ENCODE measurements around the gene PTTG1IP. TPM values are rescaled to one million over a fixed set of nuclear protein-coding genes. Genes with fewer than 3 reads are reported as not detected.
"Not testable (repeated sequence)": the region's sequence is repeated elsewhere in the genome, so short reads cannot be mapped to it uniquely, and the experiment has no call there.

PTTG1IP gene
- total RNA-seq, 1 experiment from 2014 or later = 445 TPM

- Histone ChIP-seq H3K27me3 (no peaks in the 10 kb centered on the region), H3K4me3 (no peak overlapping the region), H3K36me3 (no peaks in the 10 kb centered on the region), H3K9me3 (no peaks in the 10 kb centered on the region)
- no peak for DNase-seq
These were observed 16.9 kb upstream of the PTTG1IP start for GRCh38 chr21:44890338-44890931.

GRCh38 chr21:44889625-44890337 is 16.3 kb upstream of the PTTG1IP start:
- H3K27me3 ChIP-seq = no peaks in the 10 kb centered on the region
- no peak overlapping the region for H3K4me3 ChIP-seq
- H3K9me3 ChIP-seq = no peaks in the 10 kb centered on the region
- H3K36me3 ChIP-seq = no peaks in the 10 kb centered on the region
- DNase-seq = no peak

GRCh38 chr21:44888581-44889550 is 15.4 kb upstream of the PTTG1IP start:
- Histone ChIP-seq H3K4me3 (no peak overlapping the region), H3K36me3 (no peaks in the 10 kb centered on the region), H3K9me3 (no peaks in the 10 kb centered on the region), H3K27me3 (no peaks in the 10 kb centered on the region)
- DNase-seq = no peak

GRCh38 chr21:44887807-44888580 is 14.5 kb upstream of the PTTG1IP start:
- no peak for DNase-seq
- Histone ChIP-seq H3K4me3 (no peak overlapping the region), H3K27me3 (no peaks in the 10 kb centered on the region), H3K9me3 (no peaks in the 10 kb centered on the region), H3K36me3 (no peaks in the 10 kb centered on the region)

GRCh38 chr21:44887126-44887806 is 13.8 kb upstream of the PTTG1IP start:
- H3K36me3 ChIP-seq = no peaks in the 10 kb centered on the region
- DNase-seq = no peak
- no peaks in the 10 kb centered on the region for H3K27me3 ChIP-seq
- no peaks in the 10 kb centered on the region for H3K9me3 ChIP-seq
- no peak overlapping the region for H3K4me3 ChIP-seq

GRCh38 chr21:44886113-44887075 is 12.9 kb upstream of the PTTG1IP start:
- DNase-seq = no peak
- no peak overlapping the region for H3K4me3 ChIP-seq
- H3K9me3 ChIP-seq = no peaks in the 10 kb centered on the region
- no peaks in the 10 kb centered on the region for H3K36me3 ChIP-seq
- no peaks in the 10 kb centered on the region for H3K27me3 ChIP-seq

GRCh38 chr21:44885615-44886014 is 12.1 kb upstream of the PTTG1IP start:
- Histone ChIP-seq H3K36me3 (no peaks in the 10 kb centered on the region), H3K9me3 (no peaks in the 10 kb centered on the region), H3K4me3 (no peak overlapping the region), H3K27me3 (no peaks in the 10 kb centered on the region)
- no peak for DNase-seq

GRCh38 chr21:44884097-44884496 is 10.6 kb upstream of the PTTG1IP start:
- DNase-seq = no peak
- H3K36me3 ChIP-seq = no peaks in the 10 kb centered on the region
- H3K27me3 ChIP-seq = no peaks in the 10 kb centered on the region
- no peaks in the 10 kb centered on the region for H3K9me3 ChIP-seq
- no peak overlapping the region for H3K4me3 ChIP-seq

- Histone ChIP-seq H3K36me3 (no peaks in the 10 kb centered on the region), H3K4me3 (no peak overlapping the region), H3K9me3 (no peaks in the 10 kb centered on the region), H3K27me3 (no peaks in the 10 kb centered on the region)
- DNase-seq = no peak
These were observed 9.8 kb upstream of the PTTG1IP start for GRCh38 chr21:44883250-44883649.

- Histone ChIP-seq H3K9me3 (no peaks in the 10 kb centered on the region), H3K27me3 (no peaks in the 10 kb centered on the region), H3K36me3 (no peaks in the 10 kb centered on the region), H3K4me3 (no peak overlapping the region)
- peak; percentile 25 for DNase-seq
These were observed 7.8 kb upstream of the PTTG1IP start for GRCh38 chr21:44881198-44881872.

GRCh38 chr21:44880405-44881197 is 7.1 kb upstream of the PTTG1IP start:
- H3K9me3 ChIP-seq = no peaks in the 10 kb centered on the region
- H3K27me3 ChIP-seq = no peaks in the 10 kb centered on the region
- no peaks in the 10 kb centered on the region for H3K36me3 ChIP-seq
- no peak overlapping the region for H3K4me3 ChIP-seq
- no peak for DNase-seq

GRCh38 chr21:44879238-44879637 is 5.7 kb upstream of the PTTG1IP start:
- not testable (repeated sequence) for H3K36me3 ChIP-seq, H3K27me3 ChIP-seq, H3K4me3 ChIP-seq, H3K9me3 ChIP-seq, DNase-seq

- no peak overlapping the region for H3K4me3 ChIP-seq
- no peak for DNase-seq
- H3K9me3 ChIP-seq = no peaks in the 10 kb centered on the region
- H3K36me3 ChIP-seq = no peaks in the 10 kb centered on the region
- H3K27me3 ChIP-seq = no peaks in the 10 kb centered on the region
These were observed 4.8 kb upstream of the PTTG1IP start for GRCh38 chr21:44878053-44878982.

Measured in MG63 (cell line).